Endothelial cell of umbilical vein (primary cell): Measurements from ENCODE around the gene CFAP46. TPM values are rescaled to one million over a fixed set of nuclear protein-coding genes. Genes with fewer than 3 reads are reported as not detected.

Source experiments
- BruUV-seq: library from RNA; stranded (reverse); fragments of 400-500 nt; replicated peaks from 2 replicates; lab custom pipeline; 2021; lab: Mats Ljungman, UMichigan
- CTCF ChIA-PET: fragments of 300-600, 350-600 bp; sonication (Branson Sonifier 250); formaldehyde crosslinking; loops from one replicate; lab custom pipeline; 2021; ENCODE audit warnings: antibody characterized with exemption, inconsistent platforms; lab: Charles Lee
- POLR2A ChIA-PET: fragments of 300-600, 350-600 bp; sonication (Branson Sonifier 250); formaldehyde crosslinking; loops from one replicate; lab custom pipeline; 2021; ENCODE audit warnings: antibody characterized with exemption, inconsistent platforms; lab: Charles Lee
- DNase-seq: peaks from one replicate; pipeline ENCODE4 v3.0.0-alpha.2; 2011; ENCODE audit warnings: low read depth, low spot score
- FAIRE-seq: peaks from 2 replicates; lab custom pipeline; 2011; peaks lifted over from hg19 to GRCh38; lab: Jason Lieb, UNC
- H2AFZ ChIP-seq: 2 replicates; pipeline ENCODE4 v1.6.0; 2012; ENCODE audit warnings: low read depth, low read length, control low read depth, inconsistent platforms
- H3K27ac ChIP-seq: 2 replicates; pipeline ENCODE4 v1.5.1; 2011; ENCODE audit warnings: low read depth, mild to moderate bottlenecking, control low read depth, low read length, moderate library complexity; ENCODE audit not compliant: insufficient read depth
- H3K27me3 ChIP-seq, 2 experiments: 2 replicates each; pipeline versions ENCODE4 v1.6.0 to v1.6.1; 2011; ENCODE audit warnings: low read length in 2 of 2, mixed read lengths in 1 of 2; ENCODE audit not compliant: control insufficient read depth in 2 of 2, insufficient read depth in 2 of 2
- H3K36me3 ChIP-seq, 2 experiments: 2 replicates in 1 of 2; 3 replicates in 1 of 2; pipeline ENCODE4 v1.5.1; 2011; ENCODE audit warnings: low read length in 2 of 2, mild to moderate bottlenecking in 1 of 2, moderate library complexity in 1 of 2; ENCODE audit not compliant: control insufficient read depth in 2 of 2, insufficient read depth in 2 of 2; ENCODE audit errors: extremely low read depth in 1 of 2
- H3K4me1 ChIP-seq: 3 replicates; pipeline ENCODE4 v1.5.1; 2011; ENCODE audit warnings: mild to moderate bottlenecking, low read length; ENCODE audit not compliant: control insufficient read depth, insufficient read depth; ENCODE audit errors: extremely low read depth
- H3K4me2 ChIP-seq: 2 replicates; pipeline ENCODE4 v1.6.1; 2011; ENCODE audit warnings: low read length, control low read depth, mixed read lengths; ENCODE audit not compliant: insufficient read depth
- H3K4me3 ChIP-seq, 3 experiments: fragments of 200-600 bp in 1 of 3; sonication (generic), shearing (Covaris generic) in 1 of 3; replicated peaks in 1 of 3; 2 replicates each; pipeline ENCODE4 v1.5.1; 2011 to 2016; ENCODE audit warnings: control low read depth in 3 of 3, low read length in 3 of 3, mild to moderate bottlenecking in 2 of 3, inconsistent platforms in 1 of 3, low read depth in 1 of 3, moderate library complexity in 1 of 3; ENCODE audit not compliant: insufficient read depth in 1 of 3
- H3K79me2 ChIP-seq: 2 replicates; pipeline ENCODE4 v1.6.0; 2012; ENCODE audit warnings: low read length, inconsistent platforms; ENCODE audit not compliant: control insufficient read depth, insufficient read depth
- H3K9ac ChIP-seq: replicated peaks from 2 replicates; pipeline ENCODE3; 2011; ENCODE audit warnings: low read length, control low read depth; ENCODE audit not compliant: insufficient read depth; ENCODE audit errors: extremely low read depth
- H3K9me1 ChIP-seq: replicated peaks from 3 replicates; pipeline ENCODE4 v1.6.0; 2011; ENCODE audit warnings: mild to moderate bottlenecking, low read length; ENCODE audit not compliant: control insufficient read depth, insufficient read depth; ENCODE audit errors: extremely low read depth
- H3K9me3 ChIP-seq: replicated peaks from 2 replicates; pipeline ENCODE4 v1.5.1; 2012; ENCODE audit warnings: low read length, inconsistent platforms; ENCODE audit not compliant: control insufficient read depth, insufficient read depth
- H4K20me1 ChIP-seq: replicated peaks from 2 replicates; pipeline ENCODE3; 2011; ENCODE audit warnings: mild to moderate bottlenecking, low read length; ENCODE audit not compliant: control insufficient read depth, insufficient read depth; ENCODE audit errors: extremely low read depth
- CTCF ChIP-seq, 2 donors: IDR thresholded peaks; 1 replicate in 1 of 2; 2 replicates in 1 of 2; pipeline ENCODE4 v1.5.1; 2011; ENCODE audit warnings: low read length in 2 of 2, mild to moderate bottlenecking in 2 of 2, moderate library complexity in 2 of 2, control low read depth in 1 of 2, inconsistent platforms in 1 of 2, low read depth in 1 of 2; ENCODE audit not compliant: insufficient read depth in 1 of 2; ENCODE audit errors: extremely low read depth in 1 of 2
- EZH2 ChIP-seq: IDR thresholded peaks from 2 replicates; pipeline ENCODE4 v1.6.1; 2012; ENCODE audit warnings: borderline replicate concordance, low read depth, mild to moderate bottlenecking, moderate library complexity, low read length, inconsistent platforms; ENCODE audit not compliant: severe bottlenecking
- FOS ChIP-seq: IDR thresholded peaks from 2 replicates; pipeline ENCODE4 v1.6.1; 2011; ENCODE audit warnings: mild to moderate bottlenecking, low read length, moderate library complexity, borderline replicate concordance; ENCODE audit not compliant: insufficient read depth
- GATA2 ChIP-seq: IDR thresholded peaks from 2 replicates; pipeline ENCODE4 v1.7.0; 2011; ENCODE audit warnings: low read depth, mild to moderate bottlenecking, moderate library complexity, mixed read lengths, low read length; ENCODE audit not compliant: insufficient read length, insufficient read depth
- JUN ChIP-seq: IDR thresholded peaks from 2 replicates; pipeline ENCODE4 v1.6.1; 2011; ENCODE audit warnings: borderline replicate concordance, low read depth; ENCODE audit not compliant: insufficient read length, insufficient read depth
- MYC ChIP-seq: IDR thresholded peaks from one replicate; pipeline ENCODE4 v1.6.1; 2011; ENCODE audit warnings: mild to moderate bottlenecking, low read depth, low read length
- POLR2A ChIP-seq: IDR thresholded peaks from 2 replicates; pipeline ENCODE4 v1.6.1; 2012; ENCODE audit warnings: low read depth, mild to moderate bottlenecking, control low read depth, low read length
- POLR2AphosphoS5 ChIP-seq: IDR thresholded peaks from 2 replicates; pipeline ENCODE4 v1.6.1; 2012; ENCODE audit warnings: low read depth, mild to moderate bottlenecking, control low read depth, low read length, moderate library complexity; ENCODE audit not compliant: insufficient read depth
- dilution Hi-C: fragments of 300-500 bp; cut with MboI; formaldehyde crosslinking; loops from one replicate; pipeline ENCODE4 v1.15.0; 2019; ENCODE audit warnings: low sequenced_read_pairs; ENCODE audit not compliant: extremely low pct_ligation_motif_present
- intact Hi-C: fragments of 100-400 bp; cut with micrococcal nuclease; formaldehyde crosslinking; loops from one replicate; pipeline ENCODE4 v1.10.0; 2022
- polyA plus RNA-seq, 4 experiments: library from polyadenylated mRNA; depleted of rRNA in 3 of 4; stranded (reverse) in 3 of 4; unstranded in 1 of 4; fragments of >200 nt; gene quantifications; 2 replicates each; pipeline versions ENCODE4 v1.2.1 to v1.2.3, GENCODE V29; 2011 to 2012; ENCODE audit warnings: missing spikeins in 1 of 4
- total RNA-seq: library from RNA; stranded (reverse); gene quantifications from 2 replicates; pipeline ENCODE4 v1.2.3, GENCODE V29; 2021
- TF ChIP-seq, protein P1 (sequence below): IDR thresholded peaks from 2 replicates; pipeline ENCODE4 v1.6.1; 2011; ENCODE audit not compliant: insufficient read depth, insufficient read length

Gene CFAP46
- total and polyA plus RNA-seq, 2 donors (not counting 3 experiments of a cell fraction or from before 2014, with no cell fraction given) = 0.75 to 0.98 TPM

GRCh38 chr10:132928261-132928660 is 14.1 kb downstream of the CFAP46 start:
- TF ChIP-seq JUN (no peak), MYC (no peak), CTCF (IDR thresholded peaks at IDR 0.05; ENCODE audit: extremely low read depth in 1 of 2, insufficient read depth in 1 of 2, low read depth in 1 of 2, low read length in 2 of 2) (no peak), GATA2 (no peak), EZH2 (no peak), POLR2A (no peak), POLR2AphosphoS5 (no peak), FOS (no peak)
- TF ChIP-seq, protein P1, sequence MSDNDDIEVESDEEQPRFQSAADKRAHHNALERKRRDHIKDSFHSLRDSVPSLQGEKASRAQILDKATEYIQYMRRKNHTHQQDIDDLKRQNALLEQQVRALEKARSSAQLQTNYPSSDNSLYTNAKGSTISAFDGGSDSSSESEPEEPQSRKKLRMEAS = no peak
- no peaks in the 10 kb centered on the region for H3K4me1 ChIP-seq
- H3K4me2 ChIP-seq = no peak overlapping the region
- ChIA-PET CTCF (interaction anchor here (1.3 kb wide), 1 partner anchor 12 kb away, joined by 4 read pairs; no protein-coding TSS in a partner anchor), POLR2A (no interaction called here)
- dilution Hi-C loops = no loop called here
- DNase-seq (no peak), FAIRE-seq (no peak)
- no peaks in the 10 kb centered on the region for H3K9me3 ChIP-seq
- no peaks in the 10 kb centered on the region for H3K27me3 ChIP-seq
- no peak overlapping the region for H3K27ac ChIP-seq
- H4K20me1 ChIP-seq = no peaks in the 10 kb centered on the region
- no peaks in the 10 kb centered on the region for H3K36me3 ChIP-seq
- no TSS peak for BruUV-seq
- H2AFZ ChIP-seq = no peak overlapping the region
- H3K79me2 ChIP-seq = no peaks in the 10 kb centered on the region
- H3K4me3 ChIP-seq = no peak overlapping the region
- H3K9ac ChIP-seq = no peak overlapping the region
- intact Hi-C loops = no loop called here
- no peaks in the 10 kb centered on the region for H3K9me1 ChIP-seq
